Measurements from ENCODE around the gene COMMD3.
"Not testable (repeated sequence)": the region's sequence is repeated elsewhere in the genome, so short reads cannot be mapped to it uniquely, and the experiment has no call there.

The COMMD3 gene

GRCh38 chr10:22357770-22358169 lies 41.6 kb downstream of the COMMD3 start:
- H3K36me3 ChIP-seq (ENCODE audit: insufficient read depth, low read length); H3K9ac ChIP-seq (ENCODE audit: low read depth, low read length); H3K4me1 ChIP-seq (ENCODE audit: insufficient read depth, low read length); H3K9me3 ChIP-seq (ENCODE audit: control insufficient read depth, insufficient read depth, low read length): not testable (repeated sequence)

GRCh38 chr10:22363305-22363704 lies 47.1 kb downstream of the COMMD3 start:
- no peaks in the 10 kb centered on the region for H3K4me1 ChIP-seq (ENCODE audit: insufficient read depth, low read length)
- no peak overlapping the region for H3K9ac ChIP-seq (ENCODE audit: low read depth, low read length)
- H3K9me3 ChIP-seq (ENCODE audit: control insufficient read depth, insufficient read depth, low read length), result no peaks in the 10 kb centered on the region
- H3K36me3 ChIP-seq (ENCODE audit: insufficient read depth, low read length), result no peaks in the 10 kb centered on the region; the same call in 1 of the 2 replicates

- H3K4me1 ChIP-seq (ENCODE audit: insufficient read depth, low read length), result no peaks in the 10 kb centered on the region
- no peaks in the 10 kb centered on the region; the same call in 1 of the 2 replicates for H3K36me3 ChIP-seq (ENCODE audit: insufficient read depth, low read length)
- H3K9me3 ChIP-seq (ENCODE audit: control insufficient read depth, insufficient read depth, low read length), result no peaks in the 10 kb centered on the region
- H3K9ac ChIP-seq (ENCODE audit: low read depth, low read length), result no peak overlapping the region
Measured at GRCh38 chr10:22364407-22365140, 48.4 kb downstream of the COMMD3 start.

- Histone ChIP-seq H3K9ac (ENCODE audit: low read depth, low read length) (no peak overlapping the region), H3K4me1 (ENCODE audit: insufficient read depth, low read length) (no peaks in the 10 kb centered on the region), H3K9me3 (ENCODE audit: control insufficient read depth, insufficient read depth, low read length) (no peaks in the 10 kb centered on the region), H3K36me3 (ENCODE audit: insufficient read depth, low read length) (no peaks in the 10 kb centered on the region; the same call in 1 of the 2 replicates)
Measured at GRCh38 chr10:22365233-22365632, 49.0 kb downstream of the COMMD3 start.

GRCh38 chr10:22365644-22366434 lies 49.7 kb downstream of the COMMD3 start:
- H3K4me1 ChIP-seq (ENCODE audit: insufficient read depth, low read length), result no peaks in the 10 kb centered on the region
- no peaks in the 10 kb centered on the region for H3K9me3 ChIP-seq (ENCODE audit: control insufficient read depth, insufficient read depth, low read length)
- H3K9ac ChIP-seq (ENCODE audit: low read depth, low read length), result no peak overlapping the region
- H3K36me3 ChIP-seq (ENCODE audit: insufficient read depth, low read length), result no peaks in the 10 kb centered on the region; the same call in 1 of the 2 replicates

- Histone ChIP-seq H3K9me3 (ENCODE audit: control insufficient read depth, insufficient read depth, low read length) (no peaks in the 10 kb centered on the region), H3K9ac (ENCODE audit: low read depth, low read length) (no peak overlapping the region), H3K4me1 (ENCODE audit: insufficient read depth, low read length) (no peaks in the 10 kb centered on the region), H3K36me3 (ENCODE audit: insufficient read depth, low read length) (no peaks in the 10 kb centered on the region; the same call in 1 of the 2 replicates)
Measured at GRCh38 chr10:22366435-22366703, 50.2 kb downstream of the COMMD3 start.

GRCh38 chr10:22366771-22367170 lies 50.6 kb downstream of the COMMD3 start:
- Histone ChIP-seq H3K36me3 (ENCODE audit: insufficient read depth, low read length) (no peaks in the 10 kb centered on the region; the same call in 1 of the 2 replicates), H3K9ac (ENCODE audit: low read depth, low read length) (no peak overlapping the region), H3K9me3 (ENCODE audit: control insufficient read depth, insufficient read depth, low read length) (no peaks in the 10 kb centered on the region), H3K4me1 (ENCODE audit: insufficient read depth, low read length) (no peaks in the 10 kb centered on the region)

- Histone ChIP-seq H3K9me3 (ENCODE audit: control insufficient read depth, insufficient read depth, low read length) (no peaks in the 10 kb centered on the region), H3K36me3 (ENCODE audit: insufficient read depth, low read length) (no peaks in the 10 kb centered on the region; the same call in 1 of the 2 replicates), H3K9ac (ENCODE audit: low read depth, low read length) (no peak overlapping the region), H3K4me1 (ENCODE audit: insufficient read depth, low read length) (no peaks in the 10 kb centered on the region)
Measured at GRCh38 chr10:22367471-22367870, 51.3 kb downstream of the COMMD3 start.

GRCh38 chr10:22368402-22368801 lies 52.2 kb downstream of the COMMD3 start:
- H3K9me3 ChIP-seq (ENCODE audit: control insufficient read depth, insufficient read depth, low read length), result no peaks in the 10 kb centered on the region
- H3K9ac ChIP-seq (ENCODE audit: low read depth, low read length), result no peak overlapping the region
- no peaks in the 10 kb centered on the region for H3K36me3 ChIP-seq (ENCODE audit: insufficient read depth, low read length)
- no peaks in the 10 kb centered on the region for H3K4me1 ChIP-seq (ENCODE audit: insufficient read depth, low read length)

GRCh38 chr10:22368981-22369380 lies 52.8 kb downstream of the COMMD3 start:
- no peaks in the 10 kb centered on the region for H3K4me1 ChIP-seq (ENCODE audit: insufficient read depth, low read length)
- no peaks in the 10 kb centered on the region for H3K36me3 ChIP-seq (ENCODE audit: insufficient read depth, low read length)
- no peaks in the 10 kb centered on the region for H3K9me3 ChIP-seq (ENCODE audit: control insufficient read depth, insufficient read depth, low read length)

GRCh38 chr10:22369434-22370072 lies 53.4 kb downstream of the COMMD3 start:
- Histone ChIP-seq H3K4me1 (ENCODE audit: insufficient read depth, low read length) (no peaks in the 10 kb centered on the region), H3K36me3 (ENCODE audit: insufficient read depth, low read length) (no peaks in the 10 kb centered on the region), H3K9me3 (ENCODE audit: control insufficient read depth, insufficient read depth, low read length) (no peaks in the 10 kb centered on the region), H3K9ac (ENCODE audit: low read depth, low read length) (no peak overlapping the region)

More at GRCh38 chr10:22368981-22369380, 52.8 kb downstream of the COMMD3 start:
- H3K9ac ChIP-seq (ENCODE audit: low read depth, low read length), result no peak overlapping the region

Data from ES-I3 (cell line).